Activated T-helper 1 cell treated with anti-CD3 and anti-CD28 coated beads, Interleukin-12 subunit alpha, Interleukin-12 subunit beta, Interleukin-2, Interleukin-4 antibody, amounts not matched to agents 30 ng/mL and 10 ng/mL and 1 ng/mL, durations not matched to agents 14 hours and 24 hours and 36 hours (primary cell): ENCODE results near the gene PDZRN4. TPM values are rescaled to one million over a fixed set of nuclear protein-coding genes. Genes with fewer than 3 reads are reported as not detected.

ENCODE experiments used
- DNase-seq: peaks from one replicate; pipeline ENCODE4 v3.0.0; 2021; ENCODE audit warnings: low spot score
- H3K27ac Mint-ChIP-seq: one replicate; pipeline ENCODE4 v1.8.0; 2021; ENCODE audit warnings: mild to moderate bottlenecking, mixed read lengths
- H3K27me3 Mint-ChIP-seq: one replicate; pipeline ENCODE4 v1.8.0; 2022; ENCODE audit warnings: mild to moderate bottlenecking, moderate library complexity, mixed read lengths; ENCODE audit not compliant: insufficient read depth
- H3K36me3 Mint-ChIP-seq: one replicate; pipeline ENCODE4 v1.8.0; 2021; ENCODE audit warnings: low read depth, mixed read lengths
- H3K4me1 Mint-ChIP-seq: one replicate; pipeline ENCODE4 v1.8.0; 2021; ENCODE audit warnings: low read depth, mixed read lengths
- H3K4me3 Mint-ChIP-seq: one replicate; pipeline ENCODE4 v1.8.0; 2021; ENCODE audit warnings: mild to moderate bottlenecking, moderate library complexity, mixed read lengths
- H3K9me3 Mint-ChIP-seq: one replicate; pipeline ENCODE4 v1.8.0; 2021; ENCODE audit warnings: mixed read lengths
- intact Hi-C: fragments of 100-400 bp; cut with micrococcal nuclease; formaldehyde crosslinking; loops from one replicate; pipeline ENCODE4 v1.15.1; 2024
- total RNA-seq: library from RNA; stranded (reverse); gene quantifications from 2 replicates; pipeline ENCODE4 v1.2.3, GENCODE V29; 2022

Gene PDZRN4
- total RNA-seq, 1 donor from 2014 or later, result not detected

DNA sequence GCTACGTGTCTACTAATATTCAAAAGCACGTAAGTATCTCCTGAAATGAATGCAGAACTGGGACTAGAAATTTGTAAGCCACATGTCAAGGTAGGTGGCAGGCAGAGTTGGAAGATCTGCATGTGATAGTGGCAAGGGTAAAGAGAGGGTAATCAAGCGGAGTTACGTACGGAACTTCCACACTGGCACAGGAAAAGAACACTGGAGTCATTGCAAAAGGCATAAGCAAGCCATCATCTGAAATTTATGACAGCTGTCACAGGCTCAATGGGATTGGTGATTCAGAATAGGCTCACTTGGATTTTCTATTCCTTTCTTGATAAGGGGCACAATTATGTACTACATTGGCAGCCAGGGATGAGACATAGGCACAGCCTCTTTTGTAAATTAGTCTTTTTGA is 245.3 kb downstream of the PDZRN4 start:
- H3K9me3 Mint-ChIP-seq, result no peaks in the 10 kb centered on the region
- no peak overlapping the region for H3K4me3 Mint-ChIP-seq
- no peak overlapping the region for H3K27ac Mint-ChIP-seq
- H3K4me1 Mint-ChIP-seq, result no peaks in the 10 kb centered on the region
- H3K36me3 Mint-ChIP-seq, result no peaks in the 10 kb centered on the region
- no peaks in the 10 kb centered on the region for H3K27me3 Mint-ChIP-seq
- DNase-seq, result no peak
- intact Hi-C loops, result no loop called here

DNA sequence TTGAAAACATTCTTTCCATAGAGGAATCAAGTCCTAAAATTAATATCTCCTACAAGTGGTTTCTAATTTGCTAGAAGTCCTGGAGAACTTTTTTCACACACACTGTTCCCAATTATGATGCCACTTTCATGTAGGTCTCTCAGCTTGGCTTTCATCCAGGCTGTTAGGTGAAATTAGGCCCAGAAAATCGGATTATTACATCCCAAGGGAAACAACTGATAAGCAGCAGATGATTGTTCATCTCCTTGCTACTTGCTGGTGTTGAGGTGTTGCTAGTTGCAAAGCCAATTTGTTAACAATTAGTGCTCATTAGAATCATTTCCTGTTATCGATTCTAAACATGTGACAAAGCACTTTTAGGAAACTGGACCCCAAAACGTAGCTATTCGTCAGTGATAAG is 248.0 kb downstream of the PDZRN4 start:
- Mint-ChIP-seq H3K27ac (no peak overlapping the region), H3K9me3 (no peaks in the 10 kb centered on the region), H3K27me3 (no peaks in the 10 kb centered on the region), H3K4me3 (no peak overlapping the region), H3K4me1 (no peaks in the 10 kb centered on the region), H3K36me3 (no peaks in the 10 kb centered on the region)
- DNase-seq, result no peak
- intact Hi-C loops, result no loop called here

DNA sequence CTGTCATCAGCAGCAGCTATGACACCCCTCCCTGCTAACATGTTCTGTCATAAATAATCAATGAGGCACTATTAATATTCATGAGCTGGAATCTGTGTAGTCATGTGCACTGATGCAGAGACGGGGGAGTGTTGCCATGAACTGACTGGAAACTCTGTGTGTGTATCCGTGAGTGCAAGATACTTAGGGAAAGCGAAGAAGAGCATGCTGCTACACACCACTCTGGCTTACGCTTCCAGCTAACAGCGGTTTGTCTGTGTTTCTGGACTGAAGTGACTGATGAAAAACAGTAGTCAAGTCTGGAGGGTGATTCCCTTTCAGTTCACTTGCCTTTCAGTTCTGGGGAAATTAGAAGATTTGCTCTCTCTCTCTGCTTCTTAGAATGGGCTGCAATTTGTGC is 249.4 kb downstream of the PDZRN4 start:
- intact Hi-C loops, result no loop called here
- Mint-ChIP-seq H3K9me3 (no peaks in the 10 kb centered on the region), H3K4me1 (no peaks in the 10 kb centered on the region), H3K4me3 (no peak overlapping the region), H3K36me3 (no peaks in the 10 kb centered on the region), H3K27me3 (no peaks in the 10 kb centered on the region), H3K27ac (no peak overlapping the region)
- DNase-seq, result no peak

DNA sequence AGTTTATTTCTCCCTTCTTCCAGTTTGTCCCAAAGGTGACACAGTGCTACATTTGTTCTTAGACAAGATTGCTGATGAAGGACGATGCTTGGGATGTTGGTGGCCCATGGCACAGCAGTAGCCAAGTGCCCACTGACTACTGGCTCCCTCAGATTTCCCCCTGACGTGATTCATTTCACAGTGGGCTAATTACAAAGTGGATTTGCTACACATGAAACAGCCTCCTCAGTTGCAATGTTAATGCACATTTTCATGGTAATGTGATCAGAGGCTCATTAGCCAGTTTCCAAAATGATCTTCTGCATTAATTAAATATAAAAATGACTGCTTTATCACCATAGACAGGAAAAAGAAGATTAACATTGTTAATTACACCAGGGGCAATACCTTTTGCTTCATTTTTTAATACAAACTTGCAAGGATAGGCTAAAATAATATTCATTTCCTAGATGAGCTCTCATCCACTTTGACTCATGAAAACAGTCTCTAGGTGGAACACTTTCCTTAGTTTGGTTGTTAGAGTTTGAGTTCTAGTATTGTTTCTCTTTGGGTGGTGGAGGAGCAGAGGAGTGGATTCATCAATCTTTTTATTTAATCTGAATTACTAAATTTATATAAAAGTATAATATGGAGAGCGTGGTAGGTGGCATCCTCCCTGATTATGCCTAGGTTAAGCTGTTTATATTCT is 250.9 kb downstream of the PDZRN4 start:
- Mint-ChIP-seq H3K9me3 (no peaks in the 10 kb centered on the region), H3K4me1 (no peaks in the 10 kb centered on the region), H3K36me3 (no peaks in the 10 kb centered on the region), H3K4me3 (no peak overlapping the region), H3K27me3 (no peaks in the 10 kb centered on the region), H3K27ac (no peak overlapping the region)
- intact Hi-C loops, result no loop called here
- DNase-seq, result no peak

DNA sequence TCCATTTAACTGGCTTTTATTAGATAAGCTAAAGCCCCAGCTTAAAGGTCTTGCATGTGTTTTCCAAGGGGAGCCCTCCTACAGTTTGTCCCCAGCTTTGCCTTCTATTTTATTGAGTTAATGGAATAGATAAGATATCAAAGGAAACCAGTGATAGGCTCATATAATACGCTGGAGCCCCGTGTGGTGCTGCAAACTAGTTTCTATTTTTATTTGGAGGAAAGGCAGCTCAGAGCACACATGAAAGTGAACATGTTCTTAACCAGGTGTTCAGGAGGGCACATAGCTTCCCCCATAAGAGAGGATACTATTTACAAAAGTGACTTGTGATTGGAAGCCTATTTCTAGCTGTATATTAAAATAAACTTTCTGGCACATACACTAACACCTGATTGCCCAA is 251.7 kb downstream of the PDZRN4 start:
- H3K27ac Mint-ChIP-seq, result no peak overlapping the region
- H3K27me3 Mint-ChIP-seq, result no peaks in the 10 kb centered on the region
- no peaks in the 10 kb centered on the region for H3K9me3 Mint-ChIP-seq
- no peak overlapping the region for H3K4me3 Mint-ChIP-seq
- no peaks in the 10 kb centered on the region for H3K4me1 Mint-ChIP-seq
- intact Hi-C loops, result no loop called here
- no peak for DNase-seq
- H3K36me3 Mint-ChIP-seq, result no peaks in the 10 kb centered on the region

DNA sequence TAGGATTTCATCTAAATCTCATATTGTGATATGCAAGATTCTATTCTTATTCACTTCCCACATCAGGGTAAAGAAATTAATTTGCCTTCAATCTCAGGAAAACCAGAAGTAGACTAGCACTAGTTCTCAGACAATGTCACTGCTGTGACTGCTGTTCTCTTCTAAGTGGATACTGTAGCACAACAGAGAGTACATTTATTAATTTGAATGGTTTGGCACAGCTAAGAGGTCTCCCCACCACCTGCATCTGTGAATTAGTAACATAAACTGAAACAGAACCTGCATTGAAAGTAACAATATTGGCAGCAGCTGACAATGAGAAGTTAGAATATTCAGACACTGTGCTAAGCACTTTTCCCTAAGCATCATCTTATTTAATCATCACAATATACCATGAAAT is 253.1 kb downstream of the PDZRN4 start:
- no peak for DNase-seq
- H3K27me3 Mint-ChIP-seq, result no peaks in the 10 kb centered on the region
- no peak overlapping the region for H3K27ac Mint-ChIP-seq
- no peaks in the 10 kb centered on the region for H3K36me3 Mint-ChIP-seq
- no peak overlapping the region for H3K4me3 Mint-ChIP-seq
- no peaks in the 10 kb centered on the region for H3K4me1 Mint-ChIP-seq
- intact Hi-C loops, result no loop called here
- H3K9me3 Mint-ChIP-seq, result no peaks in the 10 kb centered on the region

DNA sequence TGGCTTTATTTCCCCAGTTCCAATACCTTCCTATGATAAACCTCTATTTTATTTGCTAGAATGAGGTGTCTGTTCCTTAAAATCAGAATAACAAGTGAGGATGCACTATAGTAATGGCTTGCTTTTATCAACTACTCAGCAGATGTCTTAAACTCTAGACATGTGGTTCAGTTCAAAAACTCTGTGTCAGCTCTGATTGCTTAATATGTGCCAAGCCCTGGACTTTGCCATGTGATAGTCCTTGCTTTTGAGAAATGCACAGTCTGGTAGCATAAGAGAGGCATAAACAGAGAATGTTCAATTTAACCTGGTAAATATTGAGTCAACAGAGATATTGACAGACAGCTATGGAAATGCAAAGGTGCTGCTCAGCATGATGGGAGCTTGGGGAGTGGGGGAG is 254.8 kb downstream of the PDZRN4 start:
- Mint-ChIP-seq H3K36me3 (no peaks in the 10 kb centered on the region), H3K27ac (no peak overlapping the region), H3K9me3 (no peaks in the 10 kb centered on the region), H3K4me3 (no peak overlapping the region), H3K27me3 (no peaks in the 10 kb centered on the region), H3K4me1 (no peaks in the 10 kb centered on the region)
- no peak for DNase-seq
- intact Hi-C loops, result no loop called here

DNA sequence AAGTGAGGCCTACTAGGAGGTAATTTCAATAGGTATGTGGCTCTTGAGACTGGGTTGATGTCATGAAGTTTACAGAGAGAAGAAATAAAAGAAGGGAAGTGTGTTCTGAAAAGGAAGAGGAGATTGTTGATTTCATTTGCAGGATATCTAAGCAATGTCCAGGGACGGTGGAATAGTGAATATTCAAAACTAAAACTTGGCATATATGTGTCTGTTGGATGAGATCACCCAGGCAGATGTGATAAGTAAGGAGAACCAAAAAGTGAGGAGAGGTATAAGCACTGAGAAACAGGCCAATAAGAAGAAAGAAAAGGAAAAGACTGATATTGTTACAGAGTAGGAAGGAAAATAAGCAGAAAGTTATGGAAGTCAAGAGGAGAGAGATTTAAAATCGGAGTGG is 255.6 kb downstream of the PDZRN4 start:
- no peaks in the 10 kb centered on the region for H3K36me3 Mint-ChIP-seq
- H3K27me3 Mint-ChIP-seq, result no peaks in the 10 kb centered on the region
- H3K27ac Mint-ChIP-seq, result no peak overlapping the region
- intact Hi-C loops, result no loop called here
- no peaks in the 10 kb centered on the region for H3K4me1 Mint-ChIP-seq
- DNase-seq, result no peak
- H3K9me3 Mint-ChIP-seq, result no peaks in the 10 kb centered on the region
- no peak overlapping the region for H3K4me3 Mint-ChIP-seq

DNA sequence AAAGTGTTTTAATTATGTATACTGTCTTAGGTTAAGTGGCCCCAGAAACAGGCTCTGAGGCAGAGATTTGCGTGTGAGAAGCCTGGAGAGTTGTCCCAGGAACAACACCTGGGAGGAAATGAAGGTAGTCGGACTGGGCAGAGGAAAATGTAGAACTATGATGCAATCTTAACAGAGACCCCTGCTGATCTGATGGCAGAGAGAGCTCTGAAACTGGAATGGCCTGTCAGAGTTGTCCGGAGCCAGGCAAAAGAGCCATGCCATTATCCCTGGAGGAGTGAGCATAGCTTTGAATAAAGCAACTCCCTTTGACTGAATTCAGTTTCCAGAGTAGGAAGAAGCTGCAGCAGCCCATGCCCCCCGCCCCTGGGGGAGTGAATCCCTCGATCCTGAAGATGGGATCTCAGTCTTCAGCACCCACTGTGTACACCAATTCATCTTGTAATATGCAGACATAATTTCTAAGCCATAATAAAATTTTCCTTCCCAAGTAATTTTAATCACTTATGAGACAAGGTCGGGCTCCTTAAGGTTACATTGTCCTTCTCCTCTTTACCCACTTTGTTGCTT is 264.8 kb downstream of the PDZRN4 start:
- Mint-ChIP-seq H3K27me3 (peaks cover 2% of the 10 kb centered on the region), H3K4me1 (no peaks in the 10 kb centered on the region), H3K27ac (no peak overlapping the region), H3K9me3 (no peaks in the 10 kb centered on the region), H3K4me3 (no peak overlapping the region), H3K36me3 (no peaks in the 10 kb centered on the region)
- no peak for DNase-seq
- intact Hi-C loops, result no loop called here

DNA sequence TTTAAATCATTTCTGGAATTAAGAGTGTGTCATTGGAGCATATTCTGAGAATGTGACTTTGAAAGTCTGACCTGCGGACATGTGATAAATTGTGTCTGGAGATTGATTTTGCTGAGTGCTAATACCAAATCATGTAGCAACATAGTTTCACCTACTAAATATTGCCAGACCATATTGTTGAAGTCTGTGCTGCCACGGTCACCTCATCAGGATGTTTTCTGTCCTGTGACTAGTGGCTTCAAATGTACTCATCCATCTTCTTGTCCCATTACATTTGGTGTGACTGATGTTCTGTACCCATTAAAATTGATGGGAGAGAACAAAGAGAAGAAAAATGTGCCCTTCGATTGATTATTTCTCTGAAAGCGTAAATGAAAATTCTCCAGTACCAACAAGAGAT is 265.3 kb downstream of the PDZRN4 start:
- intact Hi-C loops, result no loop called here
- Mint-ChIP-seq H3K27ac (no peak overlapping the region), H3K4me1 (no peaks in the 10 kb centered on the region), H3K36me3 (no peaks in the 10 kb centered on the region), H3K4me3 (no peak overlapping the region), H3K9me3 (no peaks in the 10 kb centered on the region), H3K27me3 (peaks cover 2% of the 10 kb centered on the region)
- DNase-seq, result no peak

DNA sequence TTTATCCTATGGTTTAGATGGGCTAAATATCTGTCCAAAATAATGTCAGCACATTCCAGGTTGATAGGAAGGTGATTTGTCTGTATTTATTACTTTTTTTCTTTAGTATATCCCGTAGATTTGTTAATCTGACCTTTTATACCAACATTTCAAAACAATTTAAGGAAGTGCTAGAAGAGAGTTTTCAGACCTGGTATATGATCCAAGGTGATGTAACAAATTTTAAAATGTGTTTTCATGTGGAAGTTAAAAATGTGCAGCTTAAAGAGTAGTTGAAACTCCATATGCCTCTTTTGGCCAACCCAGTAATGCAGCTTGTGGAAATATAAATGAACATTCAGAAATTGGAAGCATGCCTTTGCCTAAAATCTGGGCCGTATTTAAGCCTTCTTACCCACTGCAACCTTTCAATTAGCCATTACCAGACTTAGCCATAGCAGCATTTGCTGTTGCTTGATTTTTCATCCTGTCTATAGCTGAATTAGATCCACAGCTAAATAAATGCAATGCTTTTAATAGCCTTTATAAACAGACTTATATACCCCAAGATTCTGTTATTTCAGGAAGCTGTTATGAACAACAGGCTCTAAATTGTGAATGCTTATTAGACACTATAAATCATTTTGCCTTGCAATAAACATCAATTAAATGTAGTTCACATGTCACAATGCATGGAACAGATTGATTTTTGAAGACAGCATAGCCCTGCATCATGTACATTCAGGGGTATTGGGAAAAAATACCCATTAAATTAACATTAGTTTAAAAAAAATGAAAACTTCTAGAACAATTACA is 271.2 kb downstream of the PDZRN4 start:
- Mint-ChIP-seq H3K4me1 (no peaks in the 10 kb centered on the region), H3K27me3 (peaks cover 2% of the 10 kb centered on the region), H3K36me3 (no peaks in the 10 kb centered on the region), H3K4me3 (no peak overlapping the region), H3K9me3 (no peaks in the 10 kb centered on the region), H3K27ac (no peak overlapping the region)
- DNase-seq, result no peak
- intact Hi-C loops, result no loop called here

DNA sequence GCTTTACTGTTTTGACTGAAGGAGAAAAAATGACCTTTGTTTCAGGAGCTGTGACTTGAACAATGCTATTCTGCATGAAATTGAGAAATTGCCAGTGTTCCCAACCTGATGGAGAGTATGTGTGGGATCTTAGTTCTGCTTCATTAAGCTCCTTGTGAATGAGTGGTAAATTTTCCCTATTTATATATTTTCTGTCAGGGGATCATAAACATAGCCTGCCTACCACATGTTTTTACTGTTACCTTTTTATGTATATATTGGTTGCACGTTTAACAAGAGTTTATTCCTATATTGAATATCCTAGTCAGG is 271.7 kb downstream of the PDZRN4 start:
- DNase-seq, result no peak
- H3K9me3 Mint-ChIP-seq, result no peaks in the 10 kb centered on the region
- intact Hi-C loops, result no loop called here
- peaks cover 2% of the 10 kb centered on the region for H3K27me3 Mint-ChIP-seq
- H3K4me1 Mint-ChIP-seq, result no peaks in the 10 kb centered on the region
- H3K4me3 Mint-ChIP-seq, result no peak overlapping the region
- H3K36me3 Mint-ChIP-seq, result no peaks in the 10 kb centered on the region
- no peak overlapping the region for H3K27ac Mint-ChIP-seq

DNA sequence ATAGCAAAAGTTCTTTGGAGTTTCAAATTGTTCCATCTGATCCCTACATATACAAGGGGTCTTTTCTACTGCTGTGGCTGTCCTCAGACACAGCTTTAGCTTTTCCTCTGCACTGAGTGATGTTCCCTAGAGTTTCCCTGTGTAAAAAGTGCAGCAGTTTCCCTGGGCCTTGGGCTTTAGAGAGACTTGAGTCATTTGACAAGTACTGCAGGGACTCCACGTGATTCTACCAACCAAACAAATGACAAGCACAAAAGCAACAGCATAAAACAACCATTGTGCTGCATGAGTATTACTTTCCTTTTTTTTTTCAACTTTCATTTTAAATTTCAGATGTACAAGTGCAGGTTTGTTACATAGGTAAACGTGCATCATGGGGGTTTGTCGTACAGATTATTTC is 272.8 kb downstream of the PDZRN4 start:
- no peak overlapping the region for H3K27ac Mint-ChIP-seq
- no peak for DNase-seq
- no peaks in the 10 kb centered on the region for H3K36me3 Mint-ChIP-seq
- intact Hi-C loops, result no loop called here
- no peaks in the 10 kb centered on the region for H3K9me3 Mint-ChIP-seq
- no peaks in the 10 kb centered on the region for H3K4me1 Mint-ChIP-seq
- H3K27me3 Mint-ChIP-seq, result peaks cover under 1% of the 10 kb centered on the region
- no peak overlapping the region for H3K4me3 Mint-ChIP-seq
